ENCODE data around the gene CAD. TPM values are rescaled to one million over a fixed set of nuclear protein-coding genes. Genes with fewer than 3 reads are reported as not detected.

Gene CAD
- total and polyA plus RNA-seq, 9 of the 15 experiments (the other 6 are each of a cell fraction or from before 2014, with no cell fraction given), result 7.5 to 126 (median 33.7) TPM

GRCh38 chr2:27201675-27202074 lies 15.5 kb upstream of the CAD start:
- no TSS peak for BruUV-seq (replicated peaks)
- no peak for ATAC-seq
- DNase-seq (ENCODE audit: extremely low read depth in 1 of 4, low spot score in 3 of 4), result no peak
- Histone ChIP-seq H3K9me3 (replicated peaks; ENCODE audit: control insufficient read depth, insufficient read depth, low read depth, low read length) (no peaks in the 10 kb centered on the region), H3K79me2 (ENCODE audit: control insufficient read depth, insufficient read depth, low read length) (no peaks in the 10 kb centered on the region), H3K4me1 (replicated peaks in 1 of 2; ENCODE audit: control insufficient read depth in 2 of 2, insufficient read depth in 2 of 2, low read length in 2 of 2) (no peaks in the 10 kb centered on the region), H3K4me3 (no peak overlapping the region), H3K27me3 (ENCODE audit: control insufficient read depth in 2 of 2, insufficient read depth in 2 of 2, low read length in 2 of 2) (no peaks in the 10 kb centered on the region), H4K20me1 (replicated peaks; ENCODE audit: control insufficient read depth, insufficient read depth, low read length) (no peaks in the 10 kb centered on the region), H3K27ac (ENCODE audit: extremely low read depth, low read depth, low read length) (no peak overlapping the region), H3K4me2 (ENCODE audit: insufficient read depth, low read length) (no peak overlapping the region), H3K9ac (ENCODE audit: insufficient read depth in 1 of 2, low read depth in 2 of 2, low read length in 2 of 2) (peak overlapping the region in 1 of 2 experiments; percentile 47; a peak in 1 of 4 replicates), H3K9me1 (ENCODE audit: control insufficient read depth, insufficient read depth, low read length) (no peaks in the 10 kb centered on the region), H2AFZ (ENCODE audit: low read depth, low read length) (no peak overlapping the region), H3K36me3 (ENCODE audit: control insufficient read depth, insufficient read depth, low read length) (peaks cover 69% of the 10 kb centered on the region; the same call in 2 of the 3 replicates)
- intact Hi-C loops (cut with micrococcal nuclease) (no loop called here), in situ Hi-C loops (cut with MboI) (no loop called here)
- no peak for FAIRE-seq
- 86% methylated on average over 7 of the region's 7 CpGs for WGBS (ENCODE audit: insufficient coverage, low coverage, missing lambda C conversion rate)
- POLR2A ChIA-PET, result interaction anchor here (0.7 to 0.9 kb wide), 2 partner anchors 12 to 117 kb away, joined by 3 read pairs; no protein-coding TSS in a partner anchor
- CTCF ChIA-PET (ENCODE audit: low intra/inter-chr PET ratio), result no interaction called here
- TF ChIP-seq FOXO4 (CRISPR knock-in tag; IDR thresholded peaks at IDR 0.05) (no peak), C11orf30 (IDR thresholded peaks at IDR 0.05; ENCODE audit: low read depth) (no peak), KAT8 (IDR thresholded peaks at IDR 0.05; ENCODE audit: low read depth) (no peak), FOXA1 (IDR thresholded peaks at IDR 0.05; ENCODE audit: borderline replicate concordance) (no peak), ZNF766 (CRISPR knock-in tag; conservative IDR thresholded peaks at IDR 0.05) (no peak), PHTF2 (CRISPR knock-in tag; IDR thresholded peaks at IDR 0.05) (no peak), RAD21 (CRISPR knock-in tag; conservative IDR thresholded peaks at IDR 0.05 in 1 of 2, IDR thresholded peaks at IDR 0.05 in 1 of 2) (no peak), ZNF124 (CRISPR knock-in tag; IDR thresholded peaks at IDR 0.05) (no peak), TFAM (CRISPR knock-in tag; conservative IDR thresholded peaks at IDR 0.05) (no peak), NRF1 (conservative IDR thresholded peaks at IDR 0.05 in 1 of 2, IDR thresholded peaks at IDR 0.05 in 1 of 2) (no peak), HMG20A (CRISPR knock-in tag; conservative IDR thresholded peaks at IDR 0.05) (no peak), CREB3 (tag; conservative IDR thresholded peaks at IDR 0.05; ENCODE audit: low read depth) (no peak), CBFA2T2 (conservative IDR thresholded peaks at IDR 0.05) (no peak), SAFB (IDR thresholded peaks at IDR 0.05; ENCODE audit: borderline replicate concordance, low read depth, low read length) (no peak), HMGN3 (IDR thresholded peaks at IDR 0.05; ENCODE audit: borderline replicate concordance, extremely low read depth, insufficient read length, low read depth, low read length) (no peak), FOXK2 (conservative IDR thresholded peaks at IDR 0.05 in 1 of 2, IDR thresholded peaks at IDR 0.05 in 1 of 2; ENCODE audit: low read depth in 2 of 2) (no peak)
- TF ChIP-seq, protein P1, sequence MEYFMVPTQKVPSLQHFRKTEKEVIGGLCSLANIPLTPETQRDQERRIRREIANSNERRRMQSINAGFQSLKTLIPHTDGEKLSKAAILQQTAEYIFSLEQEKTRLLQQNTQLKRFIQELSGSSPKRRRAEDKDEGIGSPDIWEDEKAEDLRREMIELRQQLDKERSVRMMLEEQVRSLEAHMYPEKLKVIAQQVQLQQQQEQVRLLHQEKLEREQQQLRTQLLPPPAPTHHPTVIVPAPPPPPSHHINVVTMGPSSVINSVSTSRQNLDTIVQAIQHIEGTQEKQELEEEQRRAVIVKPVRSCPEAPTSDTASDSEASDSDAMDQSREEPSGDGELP (CRISPR knock-in tag; IDR thresholded peaks at IDR 0.05; ENCODE audit: borderline replicate concordance), result no peak
